ENCODE measurements around the gene TNFRSF13B.

DNA sequence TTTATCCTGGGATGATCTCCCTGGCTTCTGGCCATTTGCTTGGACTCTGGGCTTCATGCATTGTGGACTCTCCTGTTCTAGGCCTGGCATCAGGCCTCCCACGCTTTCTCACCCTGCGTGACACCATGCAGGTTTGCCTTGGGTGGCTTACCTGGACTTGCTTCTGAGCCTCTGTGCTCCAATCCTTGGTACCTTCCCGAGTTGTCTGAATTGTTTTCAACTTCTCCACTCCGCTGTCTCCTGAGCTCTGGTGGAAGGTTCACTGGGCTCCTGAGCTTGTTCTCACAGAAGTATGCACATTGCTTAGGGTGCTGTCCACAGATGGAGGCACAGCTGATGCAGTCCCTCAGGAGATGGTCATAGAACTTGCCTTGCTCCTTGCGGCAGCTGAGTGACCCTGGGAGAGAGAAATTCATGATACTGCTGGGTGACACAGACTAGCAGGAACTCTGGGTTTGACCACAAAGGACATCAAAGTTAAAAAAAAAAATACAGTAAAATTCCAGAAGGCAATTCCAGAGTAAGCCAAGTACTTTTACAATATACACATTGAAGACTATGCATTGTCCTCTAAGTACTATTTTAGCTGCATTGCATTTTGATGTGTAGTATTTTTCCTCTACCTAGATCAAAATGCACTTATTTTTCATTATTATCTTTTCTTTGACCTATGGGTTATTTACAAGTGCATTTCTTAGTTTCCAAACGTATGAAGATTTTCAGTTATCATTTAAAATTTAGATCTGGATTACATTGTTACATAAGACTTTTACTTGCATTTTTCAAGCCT lies 23.1 kb downstream of the TNFRSF13B start:
- TF ChIP-seq, protein P1, sequence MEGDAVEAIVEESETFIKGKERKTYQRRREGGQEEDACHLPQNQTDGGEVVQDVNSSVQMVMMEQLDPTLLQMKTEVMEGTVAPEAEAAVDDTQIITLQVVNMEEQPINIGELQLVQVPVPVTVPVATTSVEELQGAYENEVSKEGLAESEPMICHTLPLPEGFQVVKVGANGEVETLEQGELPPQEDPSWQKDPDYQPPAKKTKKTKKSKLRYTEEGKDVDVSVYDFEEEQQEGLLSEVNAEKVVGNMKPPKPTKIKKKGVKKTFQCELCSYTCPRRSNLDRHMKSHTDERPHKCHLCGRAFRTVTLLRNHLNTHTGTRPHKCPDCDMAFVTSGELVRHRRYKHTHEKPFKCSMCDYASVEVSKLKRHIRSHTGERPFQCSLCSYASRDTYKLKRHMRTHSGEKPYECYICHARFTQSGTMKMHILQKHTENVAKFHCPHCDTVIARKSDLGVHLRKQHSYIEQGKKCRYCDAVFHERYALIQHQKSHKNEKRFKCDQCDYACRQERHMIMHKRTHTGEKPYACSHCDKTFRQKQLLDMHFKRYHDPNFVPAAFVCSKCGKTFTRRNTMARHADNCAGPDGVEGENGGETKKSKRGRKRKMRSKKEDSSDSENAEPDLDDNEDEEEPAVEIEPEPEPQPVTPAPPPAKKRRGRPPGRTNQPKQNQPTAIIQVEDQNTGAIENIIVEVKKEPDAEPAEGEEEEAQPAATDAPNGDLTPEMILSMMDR (IDR thresholded peaks at IDR 0.05): no peak
- no peak for TF ChIP-seq ZFX (IDR thresholded peaks at IDR 0.05; ENCODE audit: borderline replicate concordance)

Measured in 22Rv1 (cell line).